HUES64 (cell line): ENCODE measurements around the gene ADAMTSL2.

ENCODE experiments used
- H3K27ac ChIP-seq: 2 replicates; pipeline ENCODE4 v1.7.0; 2013; ENCODE audit warnings: low read depth, low read length, inconsistent platforms
- H3K27me3 ChIP-seq: 2 replicates; pipeline ENCODE4 v1.6.1; 2013; ENCODE audit warnings: mild to moderate bottlenecking, low read length; ENCODE audit not compliant: insufficient read depth
- H3K36me3 ChIP-seq: 2 replicates; pipeline ENCODE4 v1.6.1; 2013; ENCODE audit warnings: mild to moderate bottlenecking, low read length; ENCODE audit not compliant: insufficient read depth
- H3K4me1 ChIP-seq: 2 replicates; pipeline ENCODE4 v1.6.1; 2013; ENCODE audit warnings: mild to moderate bottlenecking, low read length, moderate library complexity; ENCODE audit not compliant: insufficient read depth
- H3K4me3 ChIP-seq: 2 replicates; pipeline ENCODE4 v1.5.1; 2013; ENCODE audit warnings: mild to moderate bottlenecking, low read length, moderate library complexity
- H3K9ac ChIP-seq: 2 replicates; pipeline ENCODE4 v1.6.1; 2013; ENCODE audit warnings: mild to moderate bottlenecking, low read depth, low read length
- H3K9me3 ChIP-seq: 2 replicates; pipeline ENCODE4 v1.6.1; 2013; ENCODE audit warnings: low read depth, low read length; ENCODE audit not compliant: insufficient read depth
- WGBS: fragments of 150-250, 120-280 bp; methylation state at CpG from one replicate; pipeline ENCODE4 v1.1.7; 2013; ENCODE audit warnings: missing lambda C conversion rate; 5-methylcytosine and 5-hydroxymethylcytosine counted together

The ADAMTSL2 gene

GRCh38 chr9:133514460-133515239 is 19.9 kb upstream of the ADAMTSL2 start:
- Histone ChIP-seq H3K9me3 (no peaks in the 10 kb centered on the region), H3K36me3 (no peaks in the 10 kb centered on the region), H3K9ac (no peak overlapping the region), H3K4me1 (peaks cover 4% of the 10 kb centered on the region; the same call in 1 of the 2 replicates), H3K27me3 (no peaks in the 10 kb centered on the region), H3K27ac (no peak overlapping the region), H3K4me3 (no peak overlapping the region)
- WGBS: 90% methylated on average over 14 of the region's 14 CpGs

DNA sequence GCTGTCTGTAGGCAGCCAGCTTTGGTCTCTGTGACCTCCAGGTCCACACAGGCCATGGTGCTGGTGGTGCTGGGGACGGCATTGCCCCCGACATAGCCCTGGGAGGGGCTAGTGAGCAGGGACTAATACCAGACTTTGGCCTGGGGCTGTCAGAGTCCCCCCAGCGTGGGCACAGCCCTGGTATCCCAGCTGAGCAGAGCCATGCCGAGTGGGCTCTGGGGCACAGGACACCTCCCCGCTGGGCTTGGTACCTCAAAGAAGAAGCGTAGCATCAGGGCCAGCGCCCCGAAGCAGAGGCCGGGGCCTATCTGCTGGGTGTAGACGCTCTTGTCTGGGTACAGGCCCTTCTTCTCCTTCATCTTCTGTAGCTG is 19.3 kb upstream of the ADAMTSL2 start:
- H3K27me3 ChIP-seq: no peaks in the 10 kb centered on the region
- H3K9me3 ChIP-seq: no peaks in the 10 kb centered on the region
- H3K36me3 ChIP-seq: no peaks in the 10 kb centered on the region
- H3K27ac ChIP-seq: no peak overlapping the region
- no peaks in the 10 kb centered on the region for H3K4me1 ChIP-seq
- WGBS: 92% methylated on average over 10 of the region's 10 CpGs
- H3K9ac ChIP-seq: no peak overlapping the region
- H3K4me3 ChIP-seq: no peak overlapping the region

GRCh38 chr9:133515615-133516255 is 18.8 kb upstream of the ADAMTSL2 start:
- H3K27me3 ChIP-seq: no peaks in the 10 kb centered on the region
- whole genome bisulfite sequencing: 92% methylated on average over 17 of the region's 17 CpGs
- no peak overlapping the region for H3K4me3 ChIP-seq

DNA sequence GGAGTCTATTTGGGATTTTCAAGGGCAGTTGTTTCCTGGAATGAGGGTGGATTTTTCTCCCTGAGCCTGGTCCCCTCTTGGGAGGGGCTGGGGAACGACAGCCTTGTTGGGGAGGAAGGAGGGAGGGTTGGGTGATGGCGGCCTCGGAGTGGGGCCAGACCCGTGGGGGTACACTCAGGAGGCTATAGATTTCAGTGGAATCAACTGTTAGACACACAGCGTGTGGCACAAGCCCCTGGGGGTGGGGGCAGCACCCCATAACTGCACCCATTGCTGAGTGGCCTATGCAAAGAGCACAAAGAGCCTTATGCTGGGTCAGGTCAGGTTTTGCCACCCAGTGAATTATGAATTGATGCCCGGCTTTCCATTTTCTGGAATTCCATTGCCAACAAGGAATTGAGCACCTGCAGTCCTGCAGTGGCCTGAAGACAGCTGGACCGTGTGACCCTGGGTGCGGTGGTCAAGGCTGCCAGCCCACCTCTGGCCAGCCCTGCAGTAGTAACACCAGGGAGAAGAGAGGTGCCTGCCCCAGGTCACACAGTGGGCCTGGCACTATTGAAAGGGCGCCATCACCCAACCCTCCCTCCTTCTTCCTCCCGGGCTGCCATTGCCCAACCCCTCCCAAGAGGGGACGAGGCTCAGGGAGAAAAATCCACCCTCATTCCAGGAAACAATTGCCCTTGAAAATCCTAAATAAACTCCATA is 18.1 kb upstream of the ADAMTSL2 start:
- Histone ChIP-seq H3K9me3 (no peaks in the 10 kb centered on the region), H3K36me3 (no peaks in the 10 kb centered on the region), H3K27ac (no peak overlapping the region), H3K9ac (no peak overlapping the region), H3K4me3 (no peak overlapping the region), H3K27me3 (no peaks in the 10 kb centered on the region), H3K4me1 (no peaks in the 10 kb centered on the region)
- 92% methylated on average over 11 of the region's 11 CpGs for WGBS

More at GRCh38 chr9:133515615-133516255, 18.8 kb upstream of the ADAMTSL2 start:
- no peak overlapping the region for H3K9ac ChIP-seq
- no peak overlapping the region for H3K27ac ChIP-seq
- no peaks in the 10 kb centered on the region for H3K36me3 ChIP-seq
- no peaks in the 10 kb centered on the region for H3K9me3 ChIP-seq
- no peaks in the 10 kb centered on the region for H3K4me1 ChIP-seq

- Histone ChIP-seq H3K4me1 (no peaks in the 10 kb centered on the region), H3K9me3 (no peaks in the 10 kb centered on the region), H3K27me3 (no peaks in the 10 kb centered on the region), H3K9ac (no peak overlapping the region), H3K27ac (no peak overlapping the region), H3K4me3 (no peak overlapping the region), H3K36me3 (no peaks in the 10 kb centered on the region)
- WGBS: 91% methylated on average over 9 of the region's 9 CpGs
Observed at GRCh38 chr9:133516961-133517350, 17.5 kb upstream of the ADAMTSL2 start.

- no peak overlapping the region for H3K27ac ChIP-seq
- H3K9ac ChIP-seq: no peak overlapping the region
- H3K36me3 ChIP-seq: no peaks in the 10 kb centered on the region
- H3K9me3 ChIP-seq: no peaks in the 10 kb centered on the region
- no peaks in the 10 kb centered on the region for H3K4me1 ChIP-seq
- H3K27me3 ChIP-seq: no peaks in the 10 kb centered on the region
- no peak overlapping the region for H3K4me3 ChIP-seq
- WGBS: 83% methylated on average over 8 of the region's 8 CpGs
Observed at GRCh38 chr9:133517711-133518110, 16.8 kb upstream of the ADAMTSL2 start.

- Histone ChIP-seq H3K9me3 (no peaks in the 10 kb centered on the region), H3K27ac (no peak overlapping the region), H3K4me1 (no peaks in the 10 kb centered on the region), H3K4me3 (no peak overlapping the region), H3K27me3 (no peaks in the 10 kb centered on the region), H3K36me3 (no peaks in the 10 kb centered on the region), H3K9ac (no peak overlapping the region)
- WGBS: 88% methylated on average over 5 of the region's 5 CpGs
Observed at GRCh38 chr9:133518200-133518599, 16.3 kb upstream of the ADAMTSL2 start.

DNA sequence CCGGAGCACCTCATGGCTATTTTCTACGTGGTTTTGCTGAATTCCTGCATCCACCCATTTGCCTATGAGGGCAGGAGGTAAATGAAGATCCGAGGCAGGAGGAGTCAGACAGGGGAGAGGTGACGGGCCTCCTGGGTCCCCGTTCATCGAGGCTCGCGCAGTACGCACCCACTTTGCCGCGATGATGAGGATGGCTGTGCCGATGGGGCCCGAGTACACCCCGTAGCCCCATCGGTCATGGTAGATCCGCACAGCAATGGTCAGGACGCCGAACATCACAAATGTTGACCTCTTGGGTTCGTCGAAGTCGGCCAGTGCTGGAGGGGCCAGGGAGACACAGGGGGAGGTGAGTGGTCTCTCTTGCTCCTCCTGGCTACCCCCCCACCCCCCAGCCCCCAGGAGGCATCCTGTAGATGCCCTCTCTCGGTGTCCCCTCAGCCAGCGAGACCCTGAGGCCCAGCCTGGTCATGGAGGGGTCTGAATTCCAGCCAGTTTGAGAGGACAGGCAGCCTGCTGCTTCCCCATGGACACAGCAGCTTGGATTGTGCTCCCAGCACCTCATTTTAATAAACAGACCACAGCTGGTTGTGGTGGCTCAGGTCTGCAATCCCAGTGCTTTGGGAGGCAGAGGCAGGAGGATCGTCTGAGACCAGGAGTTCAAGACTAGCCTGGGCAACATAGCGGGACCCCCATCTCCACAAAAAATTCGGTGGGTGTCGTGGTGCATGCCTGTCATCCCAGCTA is 15.6 kb upstream of the ADAMTSL2 start:
- no peak overlapping the region for H3K9ac ChIP-seq
- WGBS: 96% methylated on average over 27 of the region's 27 CpGs
- H3K36me3 ChIP-seq: no peaks in the 10 kb centered on the region
- no peaks in the 10 kb centered on the region for H3K4me1 ChIP-seq
- H3K9me3 ChIP-seq: no peaks in the 10 kb centered on the region
- H3K4me3 ChIP-seq: no peak overlapping the region
- no peaks in the 10 kb centered on the region for H3K27me3 ChIP-seq
- no peak overlapping the region for H3K27ac ChIP-seq

- H3K4me1 ChIP-seq: no peaks in the 10 kb centered on the region
- no peak overlapping the region for H3K4me3 ChIP-seq
- H3K9me3 ChIP-seq: no peaks in the 10 kb centered on the region
- H3K27me3 ChIP-seq: no peaks in the 10 kb centered on the region
- WGBS: 81% methylated on average over 7 of the region's 7 CpGs
- no peaks in the 10 kb centered on the region for H3K36me3 ChIP-seq
- no peak overlapping the region for H3K27ac ChIP-seq
- no peak overlapping the region for H3K9ac ChIP-seq
Observed at GRCh38 chr9:133519693-133520092, 14.8 kb upstream of the ADAMTSL2 start.

GRCh38 chr9:133520121-133520835 is 14.2 kb upstream of the ADAMTSL2 start:
- Histone ChIP-seq H3K36me3 (no peaks in the 10 kb centered on the region), H3K9me3 (no peaks in the 10 kb centered on the region), H3K9ac (no peak overlapping the region), H3K27ac (no peak overlapping the region), H3K4me1 (no peaks in the 10 kb centered on the region), H3K27me3 (no peaks in the 10 kb centered on the region), H3K4me3 (no peak overlapping the region)
- whole genome bisulfite sequencing: 93% methylated on average over 24 of the region's 24 CpGs
